ENCODE data around the gene OR5V1.
"Not testable (repeated sequence)": the region's sequence is repeated elsewhere in the genome, so short reads cannot be mapped to it uniquely, and the experiment has no call there.

Gene OR5V1

DNA sequence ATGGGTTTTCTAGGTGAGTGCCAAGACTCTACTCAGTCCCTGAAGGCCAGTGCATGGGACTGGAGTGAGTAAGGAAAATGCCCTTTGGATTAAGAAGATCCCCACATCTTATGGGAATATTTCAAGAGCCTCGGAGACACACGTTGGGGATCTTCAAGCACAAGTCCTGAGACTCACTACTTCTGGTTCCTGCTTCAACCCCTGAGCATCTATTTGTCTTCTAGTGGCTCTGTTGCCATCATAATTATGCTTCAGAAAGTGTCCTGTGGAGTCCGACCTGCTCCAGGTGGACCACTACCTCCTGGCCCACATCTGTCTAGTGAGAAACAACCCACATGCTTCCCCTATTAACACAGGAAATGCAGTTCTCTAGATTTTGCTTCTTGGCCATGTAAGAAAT, at the start of gene OR5V1:
Gene OR5V1, minus strand, starts transcription at position 101 of the 400 bp plus-strand sequence. CDS start 12,670 bp downstream, outside the sequence.
- no peak for DNase-seq (ENCODE audit: low read depth in 2 of 2)

- DNase-seq (ENCODE audit: low read depth in 2 of 2) = no peak
Measured at GRCh38 chr6:29414588-29414987, 45.9 kb upstream of the OR5V1 start, which contains the start of gene OR12D1. Gene OR12D1, plus strand, starts transcription at chr6:29414928.

DNA sequence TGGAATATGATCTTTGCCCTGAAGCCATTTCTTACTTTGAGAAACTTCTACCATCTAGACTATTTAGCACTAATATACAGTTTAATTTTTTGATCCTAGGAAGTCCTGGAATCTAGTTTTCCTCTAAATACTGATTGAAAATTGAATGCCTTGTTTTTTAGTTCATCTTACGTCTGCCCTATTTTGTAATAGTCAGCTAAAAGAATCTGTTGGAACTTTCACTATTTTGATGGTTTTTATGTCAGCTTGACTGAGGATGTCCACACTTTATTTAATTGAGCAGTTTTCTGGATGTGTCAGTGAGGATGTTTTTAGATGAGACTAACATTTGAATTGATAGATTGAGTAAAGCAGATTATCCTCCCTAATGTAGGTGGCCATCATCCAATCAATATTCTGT, 35.1 kb upstream of the OR5V1 start:
- no peak for DNase-seq (ENCODE audit: low read depth in 2 of 2)

GRCh38 chr6:29399525-29399924, 30.9 kb upstream of the OR5V1 start:
- no peak for DNase-seq (ENCODE audit: low read depth in 2 of 2)

DNA sequence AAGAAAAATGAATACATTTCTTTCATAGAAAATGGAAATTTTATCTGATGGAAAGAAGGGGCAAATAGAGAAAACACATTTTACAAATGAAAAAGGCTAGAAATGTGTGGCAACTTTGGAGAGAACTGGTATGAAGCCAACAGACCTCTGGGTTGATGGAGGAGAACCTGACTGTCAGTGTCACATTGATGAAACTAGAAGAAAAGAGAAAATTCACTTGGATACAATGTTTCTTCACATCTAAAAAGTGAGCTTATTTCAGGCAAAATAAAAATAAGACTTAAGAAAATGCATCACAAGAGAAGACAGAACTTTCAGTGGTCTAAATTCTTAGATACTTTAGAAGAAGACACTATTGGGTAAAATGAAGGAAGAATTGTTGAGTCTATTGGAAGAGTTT, 26.7 kb upstream of the OR5V1 start, which contains the start of gene OR12D2:
Gene OR12D2, plus strand, starts transcription at position 301 of the 400 bp plus-strand sequence. CDS start 1,069 bp downstream, outside the sequence.
- no peak for DNase-seq (ENCODE audit: low read depth in 2 of 2)

DNA sequence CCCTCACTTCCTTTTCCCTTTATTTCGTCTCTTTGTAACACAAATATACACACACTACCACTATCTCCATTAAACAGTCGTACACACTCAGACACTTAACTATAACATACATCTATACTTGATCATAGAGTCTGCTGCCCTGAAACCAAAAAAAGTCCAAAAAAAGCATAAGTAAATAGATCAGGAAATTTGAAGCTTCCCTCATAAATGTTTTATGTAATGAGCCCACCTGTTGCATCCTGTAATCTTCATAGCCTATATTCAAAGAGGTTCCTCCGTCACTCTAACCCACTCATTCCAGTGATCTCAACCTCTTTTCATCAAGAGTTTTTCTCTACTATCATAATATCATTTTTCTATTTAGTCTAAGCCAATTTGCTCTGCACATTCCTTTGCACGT, 19.9 kb upstream of the OR5V1 start:
- DNase-seq (ENCODE audit: low read depth in 2 of 2) = no peak

DNA sequence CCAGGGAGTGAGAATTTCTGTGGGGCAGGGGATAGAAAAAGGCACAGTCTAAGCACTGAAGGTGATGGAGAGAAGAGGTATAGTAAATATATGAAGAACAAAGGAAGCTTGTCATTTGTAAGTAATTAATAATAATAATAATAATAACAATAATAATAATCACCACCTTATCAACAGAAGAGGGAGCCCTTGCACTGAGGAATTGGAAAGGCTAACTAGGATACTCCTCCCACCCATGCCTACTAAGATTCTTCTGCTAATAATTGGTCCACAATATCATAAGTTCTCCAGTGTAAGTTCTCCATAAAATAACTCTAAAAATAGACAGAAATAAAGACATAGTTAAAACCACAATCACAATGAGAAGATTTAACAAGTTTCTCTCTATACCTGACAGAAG, 7.3 kb upstream of the OR5V1 start:
- no peak for DNase-seq (ENCODE audit: low read depth in 2 of 2)

DNA sequence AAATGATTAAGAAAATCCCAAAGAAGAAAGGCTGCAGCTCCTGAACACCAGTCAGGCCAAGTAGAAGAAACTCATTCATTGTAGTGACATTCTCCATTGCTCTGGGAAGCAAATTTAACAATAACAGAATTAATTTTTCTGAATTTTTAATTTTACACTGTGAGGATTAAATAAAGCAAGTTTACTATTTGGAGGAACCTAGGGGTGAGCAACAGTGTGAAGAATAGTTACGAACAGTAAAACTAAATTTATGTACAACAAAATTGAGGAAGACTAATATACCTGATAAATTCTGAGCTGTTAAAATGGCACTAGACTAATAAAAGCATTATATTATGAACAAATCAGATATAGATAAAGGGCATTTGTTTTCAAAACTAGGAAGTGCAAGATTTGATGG, 6.5 kb upstream of the OR5V1 start, which contains the start of gene OR12D3:
Gene OR12D3, minus strand, starts transcription at position 101 of the 400 bp plus-strand sequence. Its CDS starts 4 bp downstream, at position 97.
- no peak for DNase-seq (ENCODE audit: low read depth in 2 of 2)

GRCh38 chr6:29355603-29356002, 13.1 kb downstream of the OR5V1 start:
- DNase-seq (ENCODE audit: low read depth in 2 of 2) = no peak

DNA sequence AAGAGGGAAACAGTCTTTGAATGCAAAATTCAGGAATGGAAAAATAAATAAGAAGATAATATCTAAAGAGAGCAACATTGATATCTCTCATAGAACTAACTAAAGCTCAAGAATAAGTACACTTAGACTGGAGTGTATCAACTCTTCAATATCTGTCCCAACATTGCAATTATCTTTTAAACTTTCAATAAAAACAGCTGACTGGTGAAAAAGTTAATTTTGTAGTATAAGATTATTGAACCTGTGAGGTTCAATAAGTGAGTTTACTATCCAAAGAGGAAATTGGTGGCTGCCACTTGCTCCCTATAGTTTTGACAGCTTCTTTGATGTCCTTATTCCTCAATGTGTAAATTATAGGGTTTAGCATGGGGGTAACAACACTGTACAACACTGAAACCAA, 13.7 kb downstream of the OR5V1 start:
- no peak for DNase-seq (ENCODE audit: low read depth in 2 of 2)

GRCh38 chr6:29349348-29349747, 19.3 kb downstream of the OR5V1 start:
- DNase-seq (ENCODE audit: low read depth in 2 of 2) = not testable (repeated sequence)

GRCh38 chr6:29345380-29345779, 23.3 kb downstream of the OR5V1 start:
- DNase-seq (ENCODE audit: low read depth in 2 of 2) = no peak

DNA sequence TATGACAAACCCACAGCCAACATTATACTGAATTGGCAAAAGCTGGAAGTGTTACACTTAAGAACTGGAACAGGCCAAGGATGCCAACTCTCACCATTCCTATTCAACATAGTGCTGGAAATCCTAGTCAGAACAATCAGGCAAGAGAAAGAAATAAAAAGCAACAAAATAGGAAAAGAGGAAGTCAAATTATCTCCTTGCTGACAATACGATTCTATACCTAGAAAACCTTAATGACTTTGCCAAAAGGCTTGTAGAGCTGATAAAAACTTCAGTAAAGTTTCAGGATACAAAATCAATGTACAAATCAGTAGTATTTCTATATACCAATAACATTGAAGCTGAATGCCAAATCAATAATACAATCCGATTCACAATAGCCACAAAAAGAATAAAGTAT, 32.4 kb downstream of the OR5V1 start:
- DNase-seq (ENCODE audit: low read depth in 2 of 2) = no peak

- DNase-seq (ENCODE audit: low read depth in 2 of 2) = no peak
Measured at GRCh38 chr6:29332676-29333075, 36.0 kb downstream of the OR5V1 start.

- no peak for DNase-seq (ENCODE audit: low read depth in 2 of 2)
Measured at GRCh38 chr6:29325777-29326176, 42.9 kb downstream of the OR5V1 start.

GRCh38 chr6:29323332-29323731, 45.3 kb downstream of the OR5V1 start:
- not testable (repeated sequence) for DNase-seq (ENCODE audit: low read depth in 2 of 2)

DNA sequence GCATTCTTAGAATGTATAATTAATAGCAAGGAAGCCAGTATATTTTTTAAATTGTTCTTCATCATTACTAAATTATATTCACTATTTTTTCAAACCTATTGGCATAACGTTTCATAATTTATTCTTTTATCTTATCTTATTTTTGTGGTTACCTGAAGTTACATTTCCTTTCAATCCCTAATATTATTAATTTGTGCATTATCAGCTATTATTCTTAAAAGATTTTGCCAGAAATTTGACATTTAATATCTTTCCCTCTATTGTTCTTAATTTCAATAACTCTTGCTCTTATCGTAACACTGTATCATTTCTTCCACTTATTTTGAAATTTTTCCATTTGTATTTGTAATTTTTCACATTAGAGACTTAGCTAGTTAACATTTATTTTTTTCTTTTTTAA, 48.7 kb downstream of the OR5V1 start:
- DNase-seq (ENCODE audit: low read depth in 2 of 2) = no peak

All from stimulated activated CD8-positive, alpha-beta memory T cell treated with anti-CD3 and anti-CD28 coated beads, Interleukin-15, amount 100 ng/mL, for 48 hours (primary cell).